ENCODE data around the gene CLEC4D. TPM values are rescaled to one million over a fixed set of nuclear protein-coding genes. Genes with fewer than 3 reads are reported as not detected.
A peak's percentile ranks its signal among the peaks of the same experiment; 100 is the strongest.
"Not testable (repeated sequence)": the region's sequence is repeated elsewhere in the genome, so short reads cannot be mapped to it uniquely, and the experiment has no call there.

Gene CLEC4D
- polyA plus RNA-seq, 4 donors, result 0.30 to 0.77 (median 0.37) TPM

- no peak for DNase-seq (ENCODE audit: low read depth in 4 of 4, low spot score in 2 of 4)
Observed at GRCh38 chr12:8527250-8528130, 14.2 kb downstream of the CLEC4D start.

GRCh38 chr12:8532045-8532444 lies 18.7 kb downstream of the CLEC4D start:
- no peak for DNase-seq (ENCODE audit: low read depth in 4 of 4, low spot score in 2 of 4)

- not testable (repeated sequence) for DNase-seq (ENCODE audit: low read depth in 4 of 4, low spot score in 2 of 4)
Observed at GRCh38 chr12:8537820-8538219, 24.5 kb downstream of the CLEC4D start.

GRCh38 chr12:8540831-8541230 lies 27.5 kb downstream of the CLEC4D start, which contains the start of gene CLEC4E:
Gene CLEC4E (minus strand): TSS chr12:8540905. CDS start chr12:8540797, 108 bp downstream.
- not testable (repeated sequence) for DNase-seq (ENCODE audit: low read depth in 4 of 4, low spot score in 2 of 4)

- DNase-seq (ENCODE audit: low read depth in 4 of 4, low spot score in 2 of 4), result no peak
Observed at GRCh38 chr12:8541562-8541961, 28.3 kb downstream of the CLEC4D start.

GRCh38 chr12:8544295-8544694 lies 31.0 kb downstream of the CLEC4D start:
- DNase-seq (ENCODE audit: low read depth in 4 of 4, low spot score in 2 of 4), result peak; percentile 17 to 62 (median 38)

GRCh38 chr12:8546591-8546990 lies 33.3 kb downstream of the CLEC4D start:
- DNase-seq (ENCODE audit: low read depth in 4 of 4, low spot score in 2 of 4), result no peak

- no peak for DNase-seq (ENCODE audit: low read depth in 4 of 4, low spot score in 2 of 4)
Observed at GRCh38 chr12:8547645-8548044, 34.3 kb downstream of the CLEC4D start.

GRCh38 chr12:8548192-8548591 lies 34.9 kb downstream of the CLEC4D start:
- DNase-seq (ENCODE audit: low read depth in 4 of 4, low spot score in 2 of 4), result no peak

GRCh38 chr12:8549381-8549780 lies 36.1 kb downstream of the CLEC4D start:
- DNase-seq (ENCODE audit: low read depth in 4 of 4, low spot score in 2 of 4), result no peak

- no peak for DNase-seq (ENCODE audit: low read depth in 4 of 4, low spot score in 2 of 4)
Observed at GRCh38 chr12:8553088-8553627, 39.9 kb downstream of the CLEC4D start.

- no peak for DNase-seq (ENCODE audit: low read depth in 4 of 4, low spot score in 2 of 4)
Observed at GRCh38 chr12:8554451-8555195, 41.3 kb downstream of the CLEC4D start.

- DNase-seq (ENCODE audit: low read depth in 4 of 4, low spot score in 2 of 4), result no peak
Observed at GRCh38 chr12:8556531-8557097, 43.3 kb downstream of the CLEC4D start.

- no peak for DNase-seq (ENCODE audit: low read depth in 4 of 4, low spot score in 2 of 4)
Observed at GRCh38 chr12:8559676-8560075, 46.4 kb downstream of the CLEC4D start.

- DNase-seq (ENCODE audit: low read depth in 4 of 4, low spot score in 2 of 4), result no peak
Observed at GRCh38 chr12:8561011-8561410, 47.7 kb downstream of the CLEC4D start.

GRCh38 chr12:8562310-8562709 lies 49.0 kb downstream of the CLEC4D start:
- DNase-seq (ENCODE audit: low read depth in 4 of 4, low spot score in 2 of 4), result no peak

GRCh38 chr12:8563356-8563755 lies 50.1 kb downstream of the CLEC4D start:
- DNase-seq (ENCODE audit: low read depth in 4 of 4, low spot score in 2 of 4), result no peak

GRCh38 chr12:8564656-8565055 lies 51.4 kb downstream of the CLEC4D start:
- no peak for DNase-seq (ENCODE audit: low read depth in 4 of 4, low spot score in 2 of 4)

- DNase-seq (ENCODE audit: low read depth in 4 of 4, low spot score in 2 of 4), result not testable (repeated sequence)
Observed at GRCh38 chr12:8566052-8566451, 52.7 kb downstream of the CLEC4D start.

GRCh38 chr12:8566525-8566924 lies 53.2 kb downstream of the CLEC4D start:
- no peak for DNase-seq (ENCODE audit: low read depth in 4 of 4, low spot score in 2 of 4)

All from left renal cortex interstitium (tissue), 4 donors.